IPS-18c (cell line): Measurements from ENCODE around the gene GFAP.

Experiments
- H3K4me3 ChIP-seq: 2 replicates; pipeline ENCODE4 v1.7.0; 2013; ENCODE audit warnings: low read depth, mild to moderate bottlenecking, low read length, moderate library complexity; ENCODE audit not compliant: insufficient read depth
- H3K9me3 ChIP-seq: one replicate; pipeline ENCODE4 v1.6.1; 2013; ENCODE audit warnings: mild to moderate bottlenecking, low read length, moderate library complexity; ENCODE audit not compliant: control insufficient read depth, insufficient read depth

GFAP gene

DNA sequence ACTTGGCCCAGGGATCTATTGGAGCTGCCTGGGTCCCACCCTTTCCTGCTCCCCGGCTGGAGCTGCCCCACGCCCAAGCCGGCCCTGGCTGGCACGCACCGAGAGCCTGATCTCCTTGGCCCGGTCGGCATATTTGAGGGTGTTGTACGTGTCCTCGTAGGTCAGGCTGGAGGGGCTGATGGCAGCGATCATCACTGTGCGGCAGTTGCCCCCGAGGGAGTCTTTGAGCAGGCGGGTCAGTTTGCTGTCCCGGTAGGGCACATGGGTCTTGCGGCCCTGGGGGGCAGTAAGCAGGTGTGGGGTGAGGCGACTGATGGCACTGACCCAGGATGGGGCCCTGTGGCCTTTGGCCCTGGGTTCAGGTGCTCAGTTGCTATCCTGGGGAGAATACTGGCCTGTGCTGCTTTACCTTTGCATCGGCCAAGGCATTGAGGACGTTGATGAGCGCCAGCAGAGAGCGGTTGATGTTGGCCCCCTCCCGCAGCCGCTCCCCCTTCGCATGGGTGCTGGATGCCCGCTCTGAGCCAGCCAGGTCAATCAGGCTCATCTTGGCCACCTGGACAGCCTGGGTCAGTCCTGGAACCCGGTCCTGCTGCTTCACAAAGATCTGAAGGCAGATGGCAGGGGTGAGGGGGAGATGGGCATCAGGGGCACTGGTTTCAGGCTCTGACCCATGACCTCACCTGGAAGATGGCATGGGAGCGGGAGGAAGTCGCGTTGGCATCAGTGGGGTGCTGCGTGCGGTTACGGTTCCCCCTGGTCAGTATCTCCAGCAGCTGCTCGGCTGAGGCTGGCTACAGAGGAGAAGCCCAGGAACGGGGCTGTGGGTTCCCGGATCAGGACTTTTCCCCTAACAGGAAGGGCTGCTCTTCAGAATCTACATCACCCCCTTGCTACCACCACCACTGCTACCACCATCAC lies 18.8 kb upstream of the GFAP start:
- no peaks in the 10 kb centered on the region for H3K9me3 ChIP-seq
- H3K4me3 ChIP-seq = no peak overlapping the region

DNA sequence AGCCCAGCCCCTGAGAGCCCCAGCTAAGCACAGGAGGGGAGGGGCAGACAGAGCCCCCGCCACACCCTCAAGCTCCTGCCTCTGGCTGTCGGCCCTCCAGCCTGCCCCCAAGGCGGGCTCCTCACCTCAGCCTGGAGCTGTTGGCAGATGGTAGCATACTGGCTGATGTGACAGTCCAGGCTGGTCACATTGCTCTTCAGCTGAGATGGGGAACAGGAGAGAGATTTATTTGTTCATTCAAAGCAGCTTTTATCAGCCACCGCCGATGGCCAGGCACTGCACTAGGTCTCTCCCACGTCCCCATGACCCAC lies 17.4 kb upstream of the GFAP start:
- H3K9me3 ChIP-seq = no peaks in the 10 kb centered on the region
- no peak overlapping the region for H3K4me3 ChIP-seq

GRCh38 chr17:44932096-44932786 lies 16.9 kb upstream of the GFAP start:
- H3K4me3 ChIP-seq = no peak overlapping the region

GRCh38 chr17:44931376-44931775 lies 16.1 kb upstream of the GFAP start:
- H3K4me3 ChIP-seq = no peak overlapping the region
- H3K9me3 ChIP-seq = no peaks in the 10 kb centered on the region

More at GRCh38 chr17:44932096-44932786, 16.9 kb upstream of the GFAP start:
- no peaks in the 10 kb centered on the region for H3K9me3 ChIP-seq

DNA sequence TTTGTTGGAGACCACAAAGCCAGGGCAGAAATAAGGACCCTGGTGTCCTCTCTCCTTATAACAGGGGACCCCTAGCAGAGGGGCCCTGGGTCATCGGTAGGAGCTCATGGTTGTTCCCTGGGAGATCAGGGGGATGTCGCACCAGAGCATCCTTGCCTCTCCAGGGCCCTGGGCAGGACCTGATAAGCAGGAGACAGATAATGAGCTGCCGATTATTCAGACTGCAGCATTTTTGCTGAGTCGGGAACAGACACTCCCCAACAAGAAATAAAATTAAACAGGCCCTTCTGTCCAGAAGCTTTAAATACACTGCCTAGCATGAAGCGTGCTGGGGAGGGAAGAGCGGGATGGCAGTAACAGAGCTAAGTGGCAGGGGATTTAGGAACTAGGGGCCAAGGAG lies 15.4 kb upstream of the GFAP start:
- Histone ChIP-seq H3K4me3 (no peak overlapping the region), H3K9me3 (no peaks in the 10 kb centered on the region)

GRCh38 chr17:44928950-44929720 lies 13.8 kb upstream of the GFAP start:
- no peak overlapping the region for H3K4me3 ChIP-seq
- no peaks in the 10 kb centered on the region for H3K9me3 ChIP-seq

DNA sequence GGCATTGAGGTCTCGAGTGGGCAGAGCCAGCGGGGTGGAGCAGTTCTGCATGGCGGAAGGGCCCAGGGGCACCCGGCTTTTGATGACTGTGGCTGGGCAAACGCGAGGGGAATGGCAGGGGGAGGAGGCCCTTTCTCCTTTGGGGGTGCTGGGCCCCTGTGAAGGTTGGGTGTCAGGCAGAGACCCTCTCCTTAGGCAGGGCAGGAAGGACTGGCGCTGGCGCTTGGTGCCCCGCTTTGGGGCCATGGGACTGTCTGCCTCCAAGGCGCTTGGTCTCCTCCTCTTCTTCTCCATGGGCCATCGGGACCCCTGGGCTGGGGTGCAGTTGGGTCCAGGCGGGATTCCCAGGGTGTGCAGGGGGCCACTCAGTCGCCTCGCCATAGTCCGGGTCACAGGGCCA lies 12.8 kb upstream of the GFAP start:
- no peak overlapping the region for H3K4me3 ChIP-seq
- H3K9me3 ChIP-seq = no peaks in the 10 kb centered on the region

GRCh38 chr17:44927696-44928095 lies 12.4 kb upstream of the GFAP start:
- H3K4me3 ChIP-seq = no peak overlapping the region
- H3K9me3 ChIP-seq = peaks cover 2% of the 10 kb centered on the region

DNA sequence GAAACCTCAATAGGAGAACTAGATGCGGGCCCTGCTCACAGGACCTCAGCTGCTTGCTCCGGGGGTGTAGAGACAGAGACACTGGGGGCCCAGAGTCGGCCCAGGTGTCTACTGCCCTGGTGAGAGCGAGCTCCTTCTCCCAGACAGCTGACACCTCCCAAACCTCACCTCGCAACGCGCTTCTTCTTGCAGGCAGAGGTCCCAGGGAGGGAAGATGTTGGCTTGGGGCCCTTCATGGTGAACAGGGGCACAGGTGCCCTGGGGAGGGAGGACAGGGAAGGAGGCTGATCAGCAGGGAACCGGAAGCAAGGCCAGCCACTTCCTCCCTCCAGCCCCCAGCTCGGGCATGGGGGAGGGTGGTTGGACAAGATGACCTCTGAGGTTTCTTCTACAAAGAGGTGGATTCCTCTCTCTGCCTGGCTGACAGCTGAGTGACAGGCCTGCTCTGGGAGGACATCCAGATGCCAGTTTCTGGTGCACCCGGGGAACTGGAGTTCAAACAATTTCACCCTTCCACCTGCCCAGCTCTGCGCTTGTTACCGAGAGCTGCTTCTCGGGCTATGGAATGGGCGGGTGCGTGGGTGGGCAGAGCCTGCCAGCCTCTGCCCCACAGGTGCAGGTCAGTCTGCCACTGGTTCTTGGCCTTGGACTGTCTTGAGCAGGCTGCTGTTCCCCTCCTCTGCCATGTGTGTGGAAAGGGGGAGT lies 11.7 kb upstream of the GFAP start:
- no peak overlapping the region for H3K4me3 ChIP-seq
- H3K9me3 ChIP-seq = peaks cover 5% of the 10 kb centered on the region

GRCh38 chr17:44925731-44926697 lies 10.7 kb upstream of the GFAP start:
- H3K4me3 ChIP-seq = no peak overlapping the region
- H3K9me3 ChIP-seq = peaks cover 5% of the 10 kb centered on the region

- Histone ChIP-seq H3K9me3 (peaks cover 5% of the 10 kb centered on the region), H3K4me3 (no peak overlapping the region)
Observed at GRCh38 chr17:44924107-44924544, 8.8 kb upstream of the GFAP start.

- Histone ChIP-seq H3K9me3 (peaks cover 5% of the 10 kb centered on the region), H3K4me3 (no peak overlapping the region)
Observed at GRCh38 chr17:44922746-44923470, 7.6 kb upstream of the GFAP start.

GRCh38 chr17:44922136-44922535 lies 6.8 kb upstream of the GFAP start:
- H3K4me3 ChIP-seq = no peak overlapping the region
- H3K9me3 ChIP-seq = peaks cover 5% of the 10 kb centered on the region

DNA sequence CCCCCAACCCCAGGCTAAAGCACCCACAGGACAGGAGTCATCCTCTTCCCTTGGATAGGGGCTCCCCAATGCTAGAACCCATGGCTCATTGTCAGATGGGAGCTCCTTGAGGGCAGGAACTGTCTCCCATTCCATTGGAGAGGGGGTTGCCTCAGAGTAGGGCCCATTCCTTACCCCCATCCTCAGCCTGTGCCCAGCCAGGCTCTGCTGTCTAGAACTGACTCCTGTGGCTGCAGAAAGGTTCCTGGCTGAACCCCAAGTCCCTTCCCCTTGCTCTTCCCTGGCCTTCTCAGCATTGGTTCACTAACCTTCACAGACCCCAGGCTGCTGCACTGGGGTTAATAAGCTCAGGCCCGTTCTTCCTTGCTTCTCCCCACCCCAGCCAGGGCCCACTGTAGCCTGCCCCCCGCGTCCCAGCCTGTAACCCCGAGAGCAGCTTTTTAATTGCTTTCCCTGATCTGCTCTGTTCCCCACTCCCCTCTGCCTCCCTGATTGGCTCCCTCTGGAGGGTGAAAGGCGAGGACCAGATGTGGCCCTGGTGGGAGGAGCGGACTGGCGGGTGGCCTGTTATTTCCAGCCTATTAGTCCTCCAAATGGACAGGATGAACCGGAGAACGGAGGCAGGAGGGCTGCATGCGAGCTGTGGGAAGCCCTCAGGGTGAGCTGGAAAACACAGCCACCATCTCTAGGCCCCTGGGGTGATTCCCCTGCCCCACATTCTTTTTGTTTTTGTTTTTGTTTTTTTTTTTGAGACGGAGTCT lies 6.0 kb upstream of the GFAP start:
- Histone ChIP-seq H3K4me3 (no peak overlapping the region), H3K9me3 (peaks cover 5% of the 10 kb centered on the region)

DNA sequence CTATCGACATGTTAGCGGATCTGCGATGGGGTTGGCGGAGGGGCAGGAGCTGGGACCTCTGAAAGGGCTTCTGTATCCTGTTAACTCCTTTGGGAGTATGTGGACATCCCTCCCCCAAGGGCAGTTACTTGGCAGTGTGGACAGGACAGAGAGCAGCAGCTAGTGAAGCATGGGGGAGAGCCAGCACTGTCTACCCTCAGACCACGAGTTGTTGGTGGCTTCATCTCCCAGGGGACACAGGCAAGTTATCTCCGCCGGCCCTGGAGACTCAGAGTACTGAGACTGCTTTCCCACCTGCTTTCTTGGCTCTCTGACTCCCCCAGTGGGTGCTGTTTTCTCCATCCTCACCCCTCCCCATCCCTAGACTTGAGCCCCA lies 5.3 kb upstream of the GFAP start:
- H3K9me3 ChIP-seq = peaks cover 5% of the 10 kb centered on the region
- H3K4me3 ChIP-seq = no peak overlapping the region
